ENCODE measurements around the gene PROK2. TPM values are rescaled to one million over a fixed set of nuclear protein-coding genes. Genes with fewer than 3 reads are reported as not detected.

The PROK2 gene
- total RNA-seq, 6 experiments from 2014 or later = 0.31 to 0.78 (median 0.47) TPM

DNA sequence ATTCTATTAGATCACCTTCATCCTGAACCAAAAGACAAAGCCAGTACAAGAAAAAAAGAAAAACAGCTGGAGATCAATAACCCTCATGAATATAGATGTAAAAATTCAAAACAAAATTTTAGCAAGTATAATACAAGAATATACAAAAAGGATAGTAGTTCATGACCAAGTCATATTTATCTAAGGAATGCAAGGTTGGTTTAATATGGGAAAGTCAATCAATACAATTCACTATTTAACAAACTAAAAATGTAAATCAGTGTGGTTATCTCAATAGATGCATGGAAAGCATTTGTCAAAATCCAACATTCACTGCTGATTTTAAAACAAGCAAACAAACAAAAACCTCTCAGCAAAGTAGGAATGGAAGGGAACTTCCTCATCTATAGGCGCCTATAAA, 42.3 kb downstream of the PROK2 start:
- DNase-seq (no peak), ATAC-seq (no peak)
- 78% methylated on average over 1 of the region's 1 CpG for WGBS (ENCODE audit: insufficient coverage, low coverage, low lambda C conversion rate, missing lambda C conversion rate)
- Histone ChIP-seq H3K27me3 (no peaks in the 10 kb centered on the region), H3K9me3 (no peaks in the 10 kb centered on the region), H3K4me1 (no peaks in the 10 kb centered on the region), H3K4me3 (no peak overlapping the region), H3K27ac (no peak overlapping the region), H3K36me3 (no peaks in the 10 kb centered on the region)
- intact Hi-C loops (cut with DNase I) = no loop called here
- TF ChIP-seq POLR2A (IDR thresholded peaks at IDR 0.05) = no peak

DNA sequence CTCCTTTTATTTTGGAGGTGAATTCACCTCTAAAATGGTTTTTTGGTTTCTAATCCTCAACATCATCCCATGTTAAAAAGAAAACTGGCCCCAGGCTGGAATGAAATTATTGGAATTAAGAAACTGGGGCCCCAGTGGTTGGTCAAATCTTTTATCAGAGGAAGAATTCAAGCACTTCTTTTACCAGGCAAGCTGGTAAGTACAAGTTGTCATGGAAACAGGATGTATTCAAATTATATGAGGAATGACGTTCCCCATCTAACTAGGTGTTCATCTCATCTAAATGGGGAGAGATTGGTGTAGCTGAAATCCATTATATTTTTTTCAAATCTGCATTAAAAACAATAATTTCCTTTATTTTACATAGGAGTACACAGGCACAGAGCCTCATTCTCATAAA, 50.1 kb downstream of the PROK2 start:
- no peak for ATAC-seq
- no peak for DNase-seq
- H3K4me3 ChIP-seq = no peak overlapping the region
- H3K27ac ChIP-seq = no peak overlapping the region
- TF ChIP-seq POLR2A (IDR thresholded peaks at IDR 0.05) = no peak
- TF ChIP-seq, protein P1, sequence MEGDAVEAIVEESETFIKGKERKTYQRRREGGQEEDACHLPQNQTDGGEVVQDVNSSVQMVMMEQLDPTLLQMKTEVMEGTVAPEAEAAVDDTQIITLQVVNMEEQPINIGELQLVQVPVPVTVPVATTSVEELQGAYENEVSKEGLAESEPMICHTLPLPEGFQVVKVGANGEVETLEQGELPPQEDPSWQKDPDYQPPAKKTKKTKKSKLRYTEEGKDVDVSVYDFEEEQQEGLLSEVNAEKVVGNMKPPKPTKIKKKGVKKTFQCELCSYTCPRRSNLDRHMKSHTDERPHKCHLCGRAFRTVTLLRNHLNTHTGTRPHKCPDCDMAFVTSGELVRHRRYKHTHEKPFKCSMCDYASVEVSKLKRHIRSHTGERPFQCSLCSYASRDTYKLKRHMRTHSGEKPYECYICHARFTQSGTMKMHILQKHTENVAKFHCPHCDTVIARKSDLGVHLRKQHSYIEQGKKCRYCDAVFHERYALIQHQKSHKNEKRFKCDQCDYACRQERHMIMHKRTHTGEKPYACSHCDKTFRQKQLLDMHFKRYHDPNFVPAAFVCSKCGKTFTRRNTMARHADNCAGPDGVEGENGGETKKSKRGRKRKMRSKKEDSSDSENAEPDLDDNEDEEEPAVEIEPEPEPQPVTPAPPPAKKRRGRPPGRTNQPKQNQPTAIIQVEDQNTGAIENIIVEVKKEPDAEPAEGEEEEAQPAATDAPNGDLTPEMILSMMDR (IDR thresholded peaks at IDR 0.05) = no peak
- no peaks in the 10 kb centered on the region for H3K9me3 ChIP-seq
- no peaks in the 10 kb centered on the region for H3K4me1 ChIP-seq
- H3K36me3 ChIP-seq = no peaks in the 10 kb centered on the region
- intact Hi-C loops (cut with DNase I) = no loop called here
- H3K27me3 ChIP-seq = no peaks in the 10 kb centered on the region
- WGBS (ENCODE audit: insufficient coverage, low coverage, low lambda C conversion rate, missing lambda C conversion rate) = 41% methylated on average over 1 of the region's 1 CpG

GRCh38 chr3:71733319-71733718, 51.6 kb downstream of the PROK2 start:
- no peaks in the 10 kb centered on the region for H3K4me1 ChIP-seq
- intact Hi-C loops (cut with DNase I) = no loop called here
- H3K9me3 ChIP-seq = no peaks in the 10 kb centered on the region
- TF ChIP-seq, protein P1 (IDR thresholded peaks at IDR 0.05) = no peak
- no peak for TF ChIP-seq POLR2A (IDR thresholded peaks at IDR 0.05)
- 73% methylated on average over 2 of the region's 2 CpGs for WGBS (ENCODE audit: insufficient coverage, low coverage, low lambda C conversion rate, missing lambda C conversion rate)
- H3K36me3 ChIP-seq = no peaks in the 10 kb centered on the region
- H3K4me3 ChIP-seq = no peak overlapping the region
- no peak for ATAC-seq
- no peak for DNase-seq
- no peaks in the 10 kb centered on the region for H3K27me3 ChIP-seq
- no peak overlapping the region for H3K27ac ChIP-seq

- Histone ChIP-seq H3K36me3 (no peaks in the 10 kb centered on the region), H3K4me3 (no peak overlapping the region), H3K27ac (no peak overlapping the region), H3K27me3 (no peaks in the 10 kb centered on the region), H3K4me1 (no peaks in the 10 kb centered on the region), H3K9me3 (no peaks in the 10 kb centered on the region)
- DNase-seq = no peak
- no peak for ATAC-seq
- 79% methylated on average over 4 of the region's 4 CpGs for WGBS (ENCODE audit: insufficient coverage, low coverage, low lambda C conversion rate, missing lambda C conversion rate)
- intact Hi-C loops (cut with DNase I) = no loop called here
- no peak for TF ChIP-seq POLR2A (IDR thresholded peaks at IDR 0.05)
- TF ChIP-seq, protein P1 (IDR thresholded peaks at IDR 0.05) = no peak
These were observed 52.3 kb downstream of the PROK2 start for GRCh38 chr3:71732637-71733036.

- Histone ChIP-seq H3K36me3 (no peaks in the 10 kb centered on the region), H3K4me1 (peaks cover 0 to 5% (median 0%) of the 10 kb centered on the region in 4 donors), H3K27me3 (no peaks in the 10 kb centered on the region), H3K9me3 (no peaks in the 10 kb centered on the region), H3K4me3 (no peak overlapping the region), H3K27ac (no peak overlapping the region)
- intact Hi-C loops (cut with DNase I) = no loop called here
- no peak for TF ChIP-seq POLR2A (IDR thresholded peaks at IDR 0.05)
- TF ChIP-seq, protein P1 (IDR thresholded peaks at IDR 0.05) = no peak
- DNase-seq (no peak), ATAC-seq (no peak)
- 38% methylated on average over 4 of the region's 4 CpGs for WGBS (ENCODE audit: insufficient coverage, low coverage, low lambda C conversion rate, missing lambda C conversion rate)
These were observed 56.2 kb downstream of the PROK2 start for GRCh38 chr3:71728632-71729342.

Measured in right lobe of liver (tissue), 6 donors.